Measurements from ENCODE around the gene ICAM2. TPM values are rescaled to one million over a fixed set of nuclear protein-coding genes. Genes with fewer than 3 reads are reported as not detected.

Gene ICAM2
- total and polyA plus RNA-seq, 9 donors, result 6.8 to 34.2 (median 19.9) TPM

- peaks cover 19% of the 10 kb centered on the region for H3K4me1 ChIP-seq (ENCODE audit: insufficient read depth)
- no peaks in the 10 kb centered on the region for H3K9me3 ChIP-seq
- 18 to 34% (median 19%) methylated on average over 7 to 12 of the region's 12 CpGs for WGBS, 3 donors
- no peaks in the 10 kb centered on the region for H3K36me3 ChIP-seq
- no peaks in the 10 kb centered on the region for H3K27me3 ChIP-seq
- TF ChIP-seq EP300 (IDR thresholded peaks at IDR 0.05) (no peak), POLR2A (IDR thresholded peaks at IDR 0.05) (no peak), CTCF (IDR thresholded peaks at IDR 0.05) (no peak)
- intact Hi-C loops (cut with DNase I), result no loop called here
- no peak overlapping the region for H3K4me3 ChIP-seq
- peak overlapping the region in 1 of 2 donors; percentile 57 for H3K27ac ChIP-seq
- DNase-seq, result peak; percentile 62 to 79 (median 76)
Observed at GRCh38 chr17:64042700-64043485, 22.5 kb upstream of the ICAM2 start.

GRCh38 chr17:64041912-64042311 is 21.5 kb upstream of the ICAM2 start:
- DNase-seq, result peak in 2 of 5 donors; percentile 39
- H3K36me3 ChIP-seq, result no peaks in the 10 kb centered on the region
- 23 to 50% (median 40%) methylated on average over 11 of the region's 11 CpGs for WGBS, 3 donors

GRCh38 chr17:64040206-64040605 is 19.8 kb upstream of the ICAM2 start:
- Histone ChIP-seq H3K27me3 (no peaks in the 10 kb centered on the region), H3K4me3 (no peak overlapping the region), H3K27ac (no peak overlapping the region), H3K4me1 (ENCODE audit: insufficient read depth) (peaks cover 19% of the 10 kb centered on the region), H3K9me3 (no peaks in the 10 kb centered on the region), H3K36me3 (no peaks in the 10 kb centered on the region)
- no peak for DNase-seq
- WGBS, 3 donors, result 48 to 68% (median 61%) methylated on average over 6 of the region's 6 CpGs
- no peak for TF ChIP-seq POLR2A (IDR thresholded peaks at IDR 0.05)
- TF ChIP-seq EP300 (IDR thresholded peaks at IDR 0.05), result no peak
- TF ChIP-seq CTCF (IDR thresholded peaks at IDR 0.05), result no peak
- intact Hi-C loops (cut with DNase I), result no loop called here

More at GRCh38 chr17:64041912-64042311, 21.5 kb upstream of the ICAM2 start:
- TF ChIP-seq CTCF (IDR thresholded peaks at IDR 0.05) (no peak), EP300 (IDR thresholded peaks at IDR 0.05) (no peak), POLR2A (IDR thresholded peaks at IDR 0.05) (no peak)
- Histone ChIP-seq H3K4me3 (no peak overlapping the region), H3K4me1 (ENCODE audit: insufficient read depth) (peaks cover 19% of the 10 kb centered on the region), H3K27me3 (no peaks in the 10 kb centered on the region), H3K27ac (peak overlapping the region in 1 of 2 donors; percentile 57), H3K9me3 (no peaks in the 10 kb centered on the region)
- intact Hi-C loops (cut with DNase I), result no loop called here

- Histone ChIP-seq H3K9me3 (no peaks in the 10 kb centered on the region), H3K4me1 (ENCODE audit: insufficient read depth) (peaks cover 19% of the 10 kb centered on the region), H3K27me3 (no peaks in the 10 kb centered on the region), H3K27ac (no peak overlapping the region), H3K4me3 (no peak overlapping the region), H3K36me3 (no peaks in the 10 kb centered on the region)
- intact Hi-C loops (cut with DNase I), result no loop called here
- TF ChIP-seq CTCF (IDR thresholded peaks at IDR 0.05) (no peak), POLR2A (IDR thresholded peaks at IDR 0.05) (no peak), EP300 (IDR thresholded peaks at IDR 0.05) (no peak)
- 64 to 84% (median 83%) methylated on average over 3 of the region's 3 CpGs for WGBS, 3 donors
- no peak for DNase-seq
Observed at GRCh38 chr17:64039106-64039400, 18.6 kb upstream of the ICAM2 start.

All from ovary (tissue), 9 donors.